GM21576 (cell line): ENCODE results near the gene EGFL7.

Experiments
- ATAC-seq: cut with Tn5 transposase; IDR thresholded peaks from one replicate; pipeline ENCODE4 v1.9.1; 2021; ENCODE audit warnings: mild to moderate bottlenecking, moderate library complexity; ENCODE audit not compliant: unreplicated experiment

The EGFL7 gene

GRCh38 chr9:136684799-136685198 lies 22.1 kb downstream of the EGFL7 start:
- no peak for ATAC-seq

- no peak for ATAC-seq
These were observed 22.5 kb downstream of the EGFL7 start for GRCh38 chr9:136685216-136685615.

GRCh38 chr9:136685790-136686533 lies 23.2 kb downstream of the EGFL7 start:
- ATAC-seq: no peak

GRCh38 chr9:136686534-136686793 lies 23.7 kb downstream of the EGFL7 start:
- ATAC-seq: no peak

- peak; percentile 53 for ATAC-seq
These were observed 24.3 kb downstream of the EGFL7 start, which contains the start of gene AGPAT2 for GRCh38 chr9:136686794-136687711. Gene AGPAT2, minus strand, starts transcription at chr9:136687457. Its CDS starts 100 bp downstream, at chr9:136687357.

GRCh38 chr9:136687721-136688223 lies 25.1 kb downstream of the EGFL7 start:
- peak; percentile 23 for ATAC-seq

GRCh38 chr9:136688274-136689107 lies 25.8 kb downstream of the EGFL7 start:
- peak; percentile 30 for ATAC-seq

- no peak for ATAC-seq
These were observed 26.4 kb downstream of the EGFL7 start for GRCh38 chr9:136689108-136689460.

- no peak for ATAC-seq
These were observed 27.5 kb downstream of the EGFL7 start for GRCh38 chr9:136690104-136690805.

- ATAC-seq: no peak
These were observed 28.1 kb downstream of the EGFL7 start for GRCh38 chr9:136690806-136691261.

GRCh38 chr9:136691316-136692184 lies 28.8 kb downstream of the EGFL7 start:
- no peak for ATAC-seq

GRCh38 chr9:136692185-136693134 lies 29.7 kb downstream of the EGFL7 start:
- ATAC-seq: no peak

- no peak for ATAC-seq
These were observed 30.4 kb downstream of the EGFL7 start for GRCh38 chr9:136693135-136693489.

- no peak for ATAC-seq
These were observed 30.9 kb downstream of the EGFL7 start for GRCh38 chr9:136693490-136694162.

GRCh38 chr9:136694163-136694871 lies 31.6 kb downstream of the EGFL7 start:
- ATAC-seq: no peak

- no peak for ATAC-seq
These were observed 32.1 kb downstream of the EGFL7 start for GRCh38 chr9:136694872-136695247.

- no peak for ATAC-seq
These were observed 32.7 kb downstream of the EGFL7 start for GRCh38 chr9:136695435-136695895.
